ENCODE measurements around the gene CHRNA7.

Gene CHRNA7

GRCh38 chr15:32029862-32030781, at the start of gene CHRNA7:
Gene CHRNA7, plus strand, starts transcription at chr15:32030515. Its CDS starts 80 bp downstream, at chr15:32030595.
- in situ Hi-C loops (cut with MboI; ENCODE audit: low pct_unique_long_range_greater_than_20kb, low sequenced_read_pairs, unreplicated experiment) = no loop called here
- peak; percentile 54 for DNase-seq (ENCODE audit: low spot score)
- no peak for TF ChIP-seq CTCF (IDR thresholded peaks at IDR 0.05; ENCODE audit: extremely low read depth, insufficient read depth, missing control alignments)

- DNase-seq (ENCODE audit: low spot score) = no peak
- in situ Hi-C loops (cut with MboI; ENCODE audit: low pct_unique_long_range_greater_than_20kb, low sequenced_read_pairs, unreplicated experiment) = no loop called here
These were observed 44.7 kb upstream of the CHRNA7 start for GRCh38 chr15:31985607-31986006.

GRCh38 chr15:31993062-31993461, 37.3 kb upstream of the CHRNA7 start:
- in situ Hi-C loops (cut with MboI; ENCODE audit: low pct_unique_long_range_greater_than_20kb, low sequenced_read_pairs, unreplicated experiment) = no loop called here
- TF ChIP-seq CTCF (IDR thresholded peaks at IDR 0.05; ENCODE audit: extremely low read depth, insufficient read depth, missing control alignments) = no peak

More at GRCh38 chr15:31985607-31986006, 44.7 kb upstream of the CHRNA7 start:
- no peak for TF ChIP-seq CTCF (IDR thresholded peaks at IDR 0.05; ENCODE audit: extremely low read depth, insufficient read depth, missing control alignments)

GRCh38 chr15:31997711-31998110, 32.6 kb upstream of the CHRNA7 start:
- no peak for TF ChIP-seq CTCF (IDR thresholded peaks at IDR 0.05; ENCODE audit: extremely low read depth, insufficient read depth, missing control alignments)
- DNase-seq (ENCODE audit: low spot score) = no peak
- in situ Hi-C loops (cut with MboI; ENCODE audit: low pct_unique_long_range_greater_than_20kb, low sequenced_read_pairs, unreplicated experiment) = no loop called here

More at GRCh38 chr15:31993062-31993461, 37.3 kb upstream of the CHRNA7 start:
- DNase-seq (ENCODE audit: low spot score) = no peak

GRCh38 chr15:32003558-32003957, 26.8 kb upstream of the CHRNA7 start:
- DNase-seq (ENCODE audit: low spot score) = no peak
- TF ChIP-seq CTCF (IDR thresholded peaks at IDR 0.05; ENCODE audit: extremely low read depth, insufficient read depth, missing control alignments) = no peak
- in situ Hi-C loops (cut with MboI; ENCODE audit: low pct_unique_long_range_greater_than_20kb, low sequenced_read_pairs, unreplicated experiment) = no loop called here

GRCh38 chr15:32004249-32004648, 26.1 kb upstream of the CHRNA7 start:
- DNase-seq (ENCODE audit: low spot score) = no peak
- in situ Hi-C loops (cut with MboI; ENCODE audit: low pct_unique_long_range_greater_than_20kb, low sequenced_read_pairs, unreplicated experiment) = no loop called here
- TF ChIP-seq CTCF (IDR thresholded peaks at IDR 0.05; ENCODE audit: extremely low read depth, insufficient read depth, missing control alignments) = no peak
